H1 (cell line): ENCODE measurements around the gene SUMF1.

Experiments
- ATF3 ChIP-seq: IDR thresholded peaks from 2 replicates; pipeline ENCODE4 v1.6.1; 2011; ENCODE audit warnings: low read depth, mild to moderate bottlenecking, low read length; ENCODE audit not compliant: insufficient read depth
- CHD7 ChIP-seq: fragments of 300-600 bp; sonication (generic); IDR thresholded peaks from 2 replicates; pipeline ENCODE4 v1.7.1; 2012; ENCODE audit warnings: low read length, moderate library complexity, mild to moderate bottlenecking, inconsistent platforms; ENCODE audit not compliant: insufficient replicate concordance
- CTCF ChIP-seq, 3 experiments: IDR thresholded peaks; 1 replicate in 2 of 3; 2 replicates in 1 of 3; pipeline versions ENCODE4 v1.5.1 to v1.6.1; 2011; ENCODE audit warnings: low read length in 3 of 3, mild to moderate bottlenecking in 3 of 3, inconsistent platforms in 2 of 3, low read depth in 1 of 3, moderate library complexity in 1 of 3; ENCODE audit not compliant: insufficient read depth in 1 of 3; ENCODE audit errors: control extremely low read depth in 1 of 3
- EGR1 ChIP-seq: IDR thresholded peaks from 2 replicates; pipeline ENCODE4 v1.6.1; 2011; ENCODE audit warnings: low read depth, low read length, borderline replicate concordance
- RBBP5 ChIP-seq: IDR thresholded peaks from 2 replicates; pipeline ENCODE4 v1.7.1; 2012; ENCODE audit warnings: low read depth, mild to moderate bottlenecking, inconsistent platforms, low read length, moderate library complexity, borderline replicate concordance
- TBP ChIP-seq: IDR thresholded peaks from 2 replicates; pipeline ENCODE4 v1.6.1; 2011; ENCODE audit warnings: low read depth, low read length, improper control_type of control experiment

- TF ChIP-seq CTCF (IDR thresholded peaks at IDR 0.05; ENCODE audit: control extremely low read depth in 1 of 3, insufficient read depth in 1 of 3, low read depth in 1 of 3, low read length in 3 of 3), result no peak
- no peak for TF ChIP-seq ATF3
- no peak for TF ChIP-seq CHD7
- no peak for TF ChIP-seq EGR1
- no peak for TF ChIP-seq TBP
- no peak for TF ChIP-seq RBBP5
Measured at GRCh38 chr3:4323246-4324027, 143.6 kb downstream of the SUMF1 start.
